GM18909 (cell line): Measurements from ENCODE around the gene GRIK3.

Experiments used
- ATAC-seq: cut with Tn5 transposase; IDR thresholded peaks from one replicate; pipeline ENCODE4 v1.9.1; 2021; ENCODE audit warnings: mild to moderate bottlenecking; ENCODE audit not compliant: unreplicated experiment, poor library complexity

GRIK3 gene

DNA sequence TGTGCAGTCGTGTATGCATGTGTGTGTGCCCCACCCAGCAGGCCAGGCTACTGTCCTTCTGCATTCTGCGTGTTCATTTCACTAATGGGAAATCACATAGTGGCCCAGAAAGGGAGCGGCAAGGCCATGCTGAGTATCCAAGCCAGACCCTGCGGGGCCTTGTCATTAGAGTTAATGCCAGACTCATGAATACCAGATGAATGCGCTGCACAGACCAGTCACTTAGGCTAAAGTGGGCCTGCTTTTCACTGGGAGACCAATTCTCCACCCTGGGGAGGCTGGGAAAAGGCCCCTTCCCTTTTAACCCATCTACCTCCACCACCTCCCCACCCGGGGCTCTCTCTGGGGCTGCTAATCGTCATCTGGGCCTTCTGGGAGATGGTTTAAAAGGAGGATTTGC is 17.0 kb upstream of the GRIK3 start:
- no peak for ATAC-seq

DNA sequence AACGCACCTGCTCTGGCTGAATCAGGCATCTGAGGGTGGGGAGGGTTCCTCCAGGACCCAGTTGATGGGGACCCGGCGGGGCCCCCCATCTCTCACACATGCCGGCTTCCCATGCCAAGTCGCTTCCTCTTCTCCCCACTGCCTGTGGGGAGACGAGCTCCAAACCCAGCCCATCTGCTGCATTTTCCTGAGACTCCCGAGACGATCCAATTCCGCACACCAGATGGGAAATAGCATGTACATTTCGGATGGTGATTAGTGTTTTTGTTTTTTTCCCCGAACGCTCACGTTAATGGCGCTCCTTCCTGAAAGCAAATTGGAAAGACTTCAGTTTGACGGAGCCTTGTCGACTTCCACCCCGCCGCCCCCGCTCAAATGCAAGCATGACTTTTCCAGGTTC is 13.2 kb upstream of the GRIK3 start:
- ATAC-seq, result no peak

DNA sequence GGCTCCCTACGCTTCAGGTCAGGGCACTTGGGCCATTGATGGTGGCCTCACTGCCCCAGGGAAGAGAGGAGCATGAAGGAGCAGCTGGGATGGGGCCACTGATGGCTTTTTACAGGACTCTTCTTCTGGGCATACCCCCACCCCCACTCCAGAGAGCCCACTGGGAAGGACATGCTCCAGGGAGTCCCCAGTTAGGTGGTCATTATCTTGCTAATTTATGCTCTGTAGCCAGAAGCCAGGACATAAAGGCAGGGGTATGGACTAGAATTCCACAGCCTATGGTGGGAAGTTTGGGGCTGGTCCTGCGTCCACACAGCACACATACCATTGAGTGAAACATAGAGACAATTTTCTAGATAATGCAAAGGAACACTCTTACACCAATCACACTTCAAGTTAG is 8.8 kb upstream of the GRIK3 start:
- no peak for ATAC-seq

DNA sequence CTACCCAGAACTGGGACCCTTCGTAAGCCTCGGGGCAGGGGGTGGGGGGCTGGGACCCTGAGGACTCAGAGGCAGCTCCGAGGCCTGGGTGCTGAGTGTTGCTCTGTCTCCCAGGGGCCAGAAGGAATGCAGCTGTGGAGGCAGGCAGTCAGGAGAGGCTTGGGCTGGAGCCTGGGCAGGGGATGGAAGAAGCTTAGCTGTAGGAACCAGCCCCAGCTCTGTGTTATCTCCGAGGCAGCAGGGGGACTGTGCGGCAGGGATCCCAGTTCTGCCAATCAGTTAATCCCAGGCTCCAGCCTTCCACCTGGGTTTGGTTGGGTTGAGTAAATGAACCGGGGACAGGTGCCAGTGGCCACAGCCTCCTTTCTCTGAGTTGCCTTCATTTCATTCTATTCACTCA is 8.2 kb upstream of the GRIK3 start:
- ATAC-seq, result no peak

DNA sequence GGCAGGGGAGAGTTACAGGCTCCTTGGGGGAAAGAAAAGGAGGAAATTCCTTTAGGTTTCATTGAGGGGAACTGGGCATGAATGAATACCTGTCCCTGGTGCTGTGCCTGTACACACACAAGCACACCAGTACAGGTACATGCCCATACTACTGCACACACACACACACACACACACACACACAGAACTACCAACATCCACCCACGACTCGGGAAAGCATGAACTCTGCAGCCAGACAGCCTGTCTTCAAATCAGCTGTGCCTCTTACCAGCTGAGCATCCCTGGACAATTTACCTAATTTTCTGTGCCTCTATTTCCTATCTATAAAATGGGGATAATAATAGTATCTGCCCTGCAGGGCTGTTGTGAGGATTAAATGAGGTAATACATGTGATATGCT is 7.2 kb upstream of the GRIK3 start:
- no peak for ATAC-seq

DNA sequence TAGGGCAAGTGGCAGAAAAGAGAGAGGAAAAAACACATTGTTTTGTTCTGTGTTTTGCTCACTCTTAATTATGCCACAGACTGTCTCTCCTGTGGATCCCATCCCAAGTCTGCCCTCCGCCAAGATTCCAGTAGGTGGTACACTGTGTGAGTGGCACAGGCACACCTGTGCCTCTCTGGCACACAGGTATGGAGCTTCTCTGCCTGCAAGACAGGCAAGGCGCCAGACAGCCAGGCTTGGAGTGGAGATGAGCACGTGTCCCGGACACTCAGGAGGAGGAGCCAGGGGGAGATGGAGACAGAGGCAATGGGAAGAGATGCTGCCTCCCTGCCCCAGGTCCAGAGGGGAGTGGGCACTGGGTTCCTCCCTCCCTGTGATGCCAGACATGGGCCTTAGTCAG is 6.5 kb upstream of the GRIK3 start:
- no peak for ATAC-seq

DNA sequence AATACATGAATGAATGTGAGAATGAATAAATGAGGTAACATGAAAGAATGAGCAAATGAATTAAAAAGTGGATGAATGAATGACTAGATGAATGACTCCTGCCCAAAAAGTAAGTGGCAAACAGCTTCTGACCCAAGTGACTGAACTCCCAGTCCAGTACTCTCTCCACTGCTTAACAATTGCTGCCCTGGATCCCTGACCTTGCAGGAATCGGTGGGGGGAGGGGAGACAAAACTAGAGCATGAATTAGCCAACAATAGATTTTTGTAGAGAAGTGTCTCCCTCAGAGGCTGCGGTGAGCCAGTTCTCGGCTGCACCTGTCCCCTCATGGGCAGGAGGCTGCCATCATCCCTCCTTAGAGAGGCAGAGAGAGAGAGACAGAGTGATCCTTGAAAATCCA is 5.9 kb upstream of the GRIK3 start:
- no peak for ATAC-seq

DNA sequence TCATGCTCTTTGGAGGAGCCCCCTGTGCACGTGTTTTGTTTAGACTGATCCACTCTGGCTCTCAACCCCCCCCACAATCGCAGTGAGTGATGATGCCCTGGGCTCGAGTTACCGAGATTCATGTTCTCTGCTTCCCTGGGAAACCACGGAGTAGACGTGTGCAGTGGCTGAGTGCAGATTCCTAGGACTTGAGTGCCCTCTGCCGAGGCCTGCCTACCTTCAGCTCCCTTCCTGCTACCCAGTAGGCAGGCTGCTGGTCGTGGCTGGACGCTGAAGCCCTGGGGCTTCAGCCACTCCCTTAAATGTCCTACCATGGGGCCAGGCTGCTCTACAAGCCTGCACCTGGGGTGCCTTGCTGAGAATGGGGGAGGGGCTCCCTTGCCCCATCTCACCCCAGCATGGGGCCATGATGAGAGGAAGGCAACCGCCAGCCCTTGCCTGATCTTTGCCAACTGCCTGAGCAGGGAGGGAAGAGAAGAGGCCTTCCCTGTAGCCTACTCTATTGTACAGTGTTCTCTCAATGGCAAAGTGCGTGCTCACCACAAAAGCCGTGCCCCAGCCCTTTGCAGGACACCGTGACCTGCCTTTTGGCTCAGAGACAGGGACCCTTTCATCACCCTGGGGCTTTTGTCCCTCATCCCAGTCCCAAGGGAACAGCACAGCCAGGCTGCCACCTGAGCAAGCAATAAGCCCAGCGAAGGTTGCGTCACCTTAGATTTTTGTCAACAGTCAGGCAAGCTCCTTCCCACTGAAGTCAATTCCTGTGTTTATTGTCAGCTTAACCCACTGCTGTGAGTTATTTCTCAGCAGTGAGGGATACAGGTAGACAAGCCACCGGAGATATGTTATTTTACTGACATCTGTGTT is 4.1 kb upstream of the GRIK3 start:
- ATAC-seq, result no peak

DNA sequence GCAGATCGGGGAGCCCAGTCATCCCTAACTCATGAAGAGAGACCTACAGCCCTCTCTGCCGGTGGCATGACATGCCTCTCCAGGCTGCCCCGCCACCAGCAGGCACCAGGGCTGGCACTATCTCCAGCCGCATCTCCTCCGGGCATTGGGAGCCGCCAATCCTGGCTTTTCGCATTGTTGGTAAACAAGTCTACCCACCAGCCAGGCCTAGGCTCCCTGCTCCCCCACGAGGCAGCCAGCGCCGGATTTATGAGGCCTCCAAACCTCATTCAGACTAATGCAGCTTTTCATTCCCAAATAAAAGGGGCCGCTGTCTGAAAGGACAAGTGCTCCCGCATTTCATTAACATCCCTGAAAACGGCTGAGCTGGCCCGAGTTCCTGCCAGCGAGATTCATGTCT is 3.4 kb upstream of the GRIK3 start:
- no peak for ATAC-seq

DNA sequence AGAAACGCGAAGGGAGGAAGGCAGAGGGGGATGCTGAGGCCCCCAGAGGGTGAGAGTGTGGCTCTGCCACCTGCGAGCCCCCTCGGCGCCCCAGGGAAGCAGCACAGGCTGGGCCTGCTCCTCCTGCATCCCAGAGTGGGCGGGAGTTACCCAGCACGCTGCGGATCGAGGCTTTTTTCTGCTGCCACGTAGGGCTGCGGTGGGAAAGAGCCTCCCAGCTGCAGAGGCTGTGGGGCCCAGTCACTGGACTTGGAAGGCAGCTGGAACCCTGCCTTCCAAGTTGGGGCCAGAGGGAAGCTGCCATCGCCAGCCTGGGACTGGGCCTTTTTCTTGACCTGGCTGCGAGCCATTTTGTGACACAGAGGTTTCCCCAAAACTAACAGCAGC is 2.3 kb upstream of the GRIK3 start:
- ATAC-seq, result no peak

DNA sequence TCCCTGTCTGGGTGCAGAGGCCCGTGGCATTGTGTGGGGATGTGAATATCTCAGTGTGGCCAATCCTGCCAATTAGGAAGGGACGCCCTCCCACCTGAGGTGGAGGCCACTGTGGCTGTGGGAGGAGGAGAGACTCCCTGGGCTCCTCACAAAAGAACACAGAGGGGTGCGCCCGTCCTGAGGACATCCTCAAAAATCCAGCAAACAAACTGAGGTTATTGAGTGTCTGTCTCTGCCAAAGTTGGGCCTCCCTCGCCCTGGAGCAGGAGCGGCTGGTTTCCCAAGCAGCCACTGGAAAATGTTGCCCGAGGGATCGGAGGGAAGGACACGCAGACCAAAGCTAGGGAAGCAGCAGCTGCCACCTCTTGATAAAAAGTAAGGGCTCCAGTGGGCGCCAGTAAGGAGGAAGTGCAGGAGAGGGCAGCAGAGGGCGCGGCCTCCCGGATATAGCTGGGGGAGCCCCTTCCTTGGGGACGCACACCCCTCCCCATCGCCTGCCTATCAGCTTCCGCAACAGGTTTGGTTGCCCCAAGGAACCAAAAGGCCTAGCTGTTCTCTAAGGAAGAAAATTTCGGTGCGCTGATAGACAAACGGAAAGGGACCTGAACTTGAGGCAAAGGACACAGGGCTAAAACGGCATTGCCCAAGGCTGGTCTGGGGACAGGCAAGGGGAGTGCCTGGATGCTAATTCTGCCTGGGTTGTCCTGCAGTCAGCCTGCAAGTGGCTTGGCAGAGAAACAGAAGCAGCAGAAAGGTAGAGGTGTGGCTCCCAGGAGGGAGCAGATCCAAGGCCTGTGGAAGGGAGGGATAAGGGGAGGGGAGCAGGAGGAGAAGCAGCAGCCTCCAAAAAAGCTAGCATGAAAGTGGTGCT is 1.7 kb upstream of the GRIK3 start:
- ATAC-seq, result no peak

DNA sequence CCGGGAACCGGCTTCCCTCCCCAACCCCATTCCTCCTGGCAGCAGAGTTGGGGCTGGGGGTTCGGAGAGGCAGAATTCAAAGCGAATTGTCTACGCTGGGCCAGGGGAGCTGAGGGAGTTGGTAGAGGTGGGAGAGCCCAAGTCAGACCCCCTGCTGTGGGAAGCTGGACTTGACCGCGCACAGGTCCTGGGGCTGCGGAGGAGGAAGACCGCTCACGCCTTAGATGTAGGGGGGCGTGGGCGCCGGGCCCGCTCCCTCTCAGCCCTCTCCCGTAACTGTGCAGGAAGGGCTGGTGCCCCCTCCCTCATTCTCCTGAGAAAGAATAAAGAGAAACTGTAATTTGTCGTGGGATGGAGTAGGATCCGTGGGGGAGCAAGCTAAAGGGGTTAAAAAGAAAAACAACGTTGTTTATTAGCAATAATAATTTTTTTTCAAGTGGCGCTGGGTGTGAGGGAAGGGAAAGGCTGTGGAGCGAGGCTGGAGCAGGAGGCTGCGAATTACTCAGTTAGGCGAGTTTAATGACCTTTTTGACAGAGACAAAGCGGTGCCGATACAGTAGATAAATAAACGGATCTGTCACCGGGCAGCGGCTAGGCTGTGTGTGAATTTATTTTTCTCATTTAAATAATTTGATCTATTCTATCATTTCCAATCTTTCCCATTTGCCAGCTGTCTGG is 838 bp upstream of the GRIK3 start:
- ATAC-seq, result no peak

DNA sequence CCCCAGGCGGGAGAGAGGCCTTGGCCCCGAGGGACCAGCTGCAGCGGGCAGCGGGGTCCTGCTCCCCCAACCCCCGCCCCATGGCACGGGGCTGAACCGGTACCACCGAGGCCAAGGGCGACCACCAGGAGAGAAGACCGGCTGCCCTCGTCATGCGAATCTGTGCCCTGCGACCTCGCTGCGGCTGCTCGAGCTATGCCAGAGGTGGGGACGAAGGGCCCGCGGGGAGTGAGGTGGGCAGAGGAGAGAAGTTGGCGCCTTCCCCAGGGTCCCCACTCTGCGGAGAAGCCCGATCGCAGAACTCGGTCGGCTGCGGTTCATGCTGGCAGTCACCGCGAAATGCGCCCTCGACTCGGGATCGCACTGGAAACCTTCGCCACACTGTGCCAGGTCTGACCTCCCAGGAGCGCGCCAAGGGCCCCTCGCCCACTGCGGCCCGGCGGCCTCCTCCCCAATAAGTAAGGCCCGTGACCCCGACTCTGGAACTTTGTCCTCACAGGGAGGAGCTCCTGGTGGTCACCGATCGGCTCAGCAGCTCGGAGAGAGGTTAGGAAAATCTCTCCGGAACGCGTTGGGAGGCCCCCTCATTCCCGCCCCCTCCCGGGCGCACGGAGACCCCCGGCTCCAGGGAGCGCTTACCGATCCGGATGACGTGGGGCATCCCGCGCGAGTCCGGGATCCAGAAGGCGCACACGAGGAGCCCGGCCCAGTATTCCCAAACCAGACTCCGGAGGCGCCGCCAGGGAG is 787 bp downstream of the GRIK3 start:
- no peak for ATAC-seq

DNA sequence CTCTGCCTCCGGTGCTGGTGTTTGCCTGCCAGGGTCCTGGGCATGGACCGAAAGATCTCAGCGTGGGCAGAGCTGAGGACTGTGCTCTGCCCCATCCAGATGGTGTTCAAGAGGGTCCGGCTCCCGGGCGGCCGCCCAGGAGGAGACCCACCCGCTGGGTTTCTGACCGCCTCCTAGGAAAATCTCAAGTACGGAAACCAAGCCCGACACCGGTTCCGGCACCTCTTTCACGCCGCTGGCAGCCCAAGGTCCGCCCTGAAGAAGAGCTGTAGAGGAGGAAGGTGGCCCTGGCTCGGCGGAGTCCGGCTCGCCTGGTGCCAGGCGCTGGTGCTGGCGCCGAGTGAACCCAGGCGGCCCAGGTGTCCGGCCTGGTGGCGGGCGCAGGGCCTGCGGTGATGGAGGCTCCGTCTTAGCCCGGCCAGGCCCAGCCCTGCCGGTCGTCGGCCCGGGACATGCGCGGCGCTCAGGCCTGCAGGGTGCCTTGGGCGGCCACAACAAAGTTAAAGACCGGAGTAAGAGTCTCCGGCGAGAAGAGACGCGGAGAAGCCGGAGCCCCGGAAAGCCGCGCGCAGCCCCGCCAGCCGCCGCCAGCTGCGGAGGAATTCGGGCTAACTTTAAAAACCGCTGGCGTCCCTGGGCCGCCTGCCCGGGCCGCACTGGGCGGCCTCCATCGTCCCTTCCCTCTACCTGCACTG is 1.5 kb downstream of the GRIK3 start:
- no peak for ATAC-seq

DNA sequence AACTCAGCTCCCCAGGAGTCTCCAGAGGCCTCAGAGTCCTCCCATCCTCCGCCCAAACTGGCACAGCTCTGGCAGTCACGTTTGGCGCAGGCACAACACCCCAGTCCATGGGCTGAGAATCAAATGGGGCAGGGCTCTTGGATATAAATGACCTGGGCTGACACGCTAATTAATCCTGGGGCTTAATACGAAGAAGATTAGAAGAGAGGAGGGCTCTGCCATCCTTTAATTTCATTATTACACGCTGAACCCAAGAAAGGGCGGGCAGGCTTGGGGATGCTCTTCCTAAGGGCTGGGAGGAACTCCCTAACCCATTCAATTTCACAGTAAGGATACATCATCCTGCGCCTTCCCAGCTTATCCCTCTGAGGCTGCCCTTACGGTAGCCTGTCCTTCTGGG is 2.4 kb downstream of the GRIK3 start:
- no peak for ATAC-seq

DNA sequence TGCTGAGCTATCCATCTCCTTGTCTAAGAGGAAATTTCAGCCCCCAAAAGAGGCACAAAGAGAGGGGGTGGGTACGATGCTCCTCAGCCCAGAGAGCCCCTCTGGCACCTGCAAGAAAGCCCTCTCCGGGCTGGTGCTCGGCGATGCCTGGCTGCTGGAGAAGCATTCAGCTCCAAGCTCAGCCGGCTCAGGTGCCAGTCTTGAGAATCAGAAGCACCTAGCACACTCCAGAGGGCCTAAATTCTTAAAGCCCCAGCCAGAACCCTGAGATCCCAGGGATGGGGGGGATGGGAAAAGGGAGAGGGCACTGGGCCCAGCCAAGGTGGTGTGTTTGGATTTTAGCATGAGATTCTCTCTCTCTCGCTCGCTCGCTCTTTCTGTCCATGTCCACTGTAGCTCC is 2.9 kb downstream of the GRIK3 start:
- ATAC-seq, result no peak

DNA sequence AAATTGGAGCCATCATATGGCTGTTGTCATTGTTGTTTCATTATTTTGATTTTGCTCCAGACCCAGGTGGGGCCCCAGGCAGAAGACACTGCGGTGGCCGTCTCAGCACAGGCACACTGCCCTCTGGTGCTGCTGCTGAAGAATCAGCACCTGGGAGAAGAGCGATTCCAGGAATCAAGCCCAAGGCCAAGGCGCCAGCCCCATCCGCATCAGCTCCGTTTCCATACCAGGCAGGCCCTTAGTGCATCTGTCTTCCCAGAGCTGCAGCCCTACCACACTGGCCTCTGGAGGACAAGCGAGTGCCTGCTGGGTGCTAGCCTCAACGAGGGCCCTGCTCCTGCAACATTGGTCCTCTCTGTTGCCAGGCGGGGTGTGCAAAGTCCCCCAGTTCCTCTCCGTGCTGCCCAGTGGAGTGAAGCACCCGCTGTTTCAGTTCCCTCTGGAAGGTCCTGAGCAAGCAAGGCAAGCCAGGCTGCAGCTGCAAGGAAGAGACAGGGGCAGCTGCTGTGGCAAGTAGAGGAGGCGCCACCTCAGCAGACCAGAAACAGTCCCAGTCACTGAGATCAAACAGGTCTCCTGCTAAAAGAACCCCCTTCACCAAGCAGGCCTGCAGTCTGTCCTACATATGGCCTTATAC is 5.2 kb downstream of the GRIK3 start:
- no peak for ATAC-seq

DNA sequence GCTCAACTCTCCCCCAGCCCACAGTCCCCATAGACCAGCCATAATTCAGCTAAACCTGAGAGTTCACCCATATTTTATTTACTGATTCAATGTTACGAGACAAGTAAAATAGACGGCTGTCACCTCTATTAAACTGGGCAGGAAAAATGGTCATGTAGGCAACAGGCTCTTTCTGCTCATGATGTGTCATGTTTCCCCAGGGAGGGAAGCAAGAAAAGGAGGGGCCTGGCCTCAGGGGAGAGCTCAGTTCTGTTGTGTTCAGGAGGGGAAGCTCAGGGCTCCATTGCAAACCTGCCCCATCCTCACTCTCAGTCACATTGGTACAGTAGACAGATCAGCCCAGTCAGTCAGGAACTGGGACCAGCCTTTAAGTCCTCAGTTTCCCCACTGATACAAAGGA is 12.8 kb downstream of the GRIK3 start:
- ATAC-seq, result no peak

DNA sequence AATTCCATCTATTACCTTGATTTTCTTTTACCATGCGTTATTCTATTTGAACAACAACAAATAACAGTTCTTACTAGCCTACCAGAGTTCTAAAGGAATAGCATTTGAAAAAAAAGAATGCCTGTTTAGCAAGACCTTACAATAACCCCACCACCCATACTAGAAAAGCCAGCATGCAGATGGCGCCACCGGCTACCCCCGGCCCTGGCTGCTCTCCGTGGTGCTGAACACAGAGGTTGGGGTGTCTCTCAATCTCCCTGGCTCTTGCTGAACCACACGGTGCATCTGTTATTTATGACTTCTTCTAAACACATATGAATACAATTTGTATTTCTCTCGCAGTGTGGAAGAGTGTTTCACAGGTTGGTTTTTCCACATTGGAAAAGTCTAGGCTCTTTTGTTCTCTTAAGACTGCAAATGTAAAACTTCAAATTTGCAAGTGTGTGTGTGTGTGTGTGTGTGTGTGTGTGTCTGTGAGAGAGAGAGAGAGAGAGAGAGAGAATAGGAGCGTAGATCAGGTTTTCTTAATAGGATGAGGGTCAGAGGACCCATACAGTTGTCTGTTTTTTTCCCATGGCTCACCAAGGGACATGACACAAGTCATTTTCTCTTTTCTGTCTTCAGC is 13.6 kb downstream of the GRIK3 start:
- ATAC-seq, result no peak
